Kidney (tissue), 14 donors: ENCODE measurements around the gene AGR2. TPM values are rescaled to one million over a fixed set of nuclear protein-coding genes. Genes with fewer than 3 reads are reported as not detected.

Source experiments
- DNase-seq, 5 donors: peaks; one replicate each; pipeline ENCODE4 v3.0.0-alpha.2; 2013 to 2020
- FAIRE-seq: peaks from 2 replicates; lab custom pipeline; 2012; peaks lifted over from hg19 to GRCh38; lab: Jason Lieb, UNC
- H3K27ac ChIP-seq, 2 donors: one replicate each; pipeline ENCODE4 v1.7.0; 2013; ENCODE audit warnings: low read depth in 2 of 2, low read length in 2 of 2, inconsistent platforms in 1 of 2
- H3K27me3 ChIP-seq: one replicate; pipeline ENCODE4 v1.7.1; 2013; ENCODE audit warnings: low read length, inconsistent platforms; ENCODE audit not compliant: control insufficient read depth, insufficient read depth
- H3K36me3 ChIP-seq, 3 donors: one replicate each; pipeline versions ENCODE4 v1.7.0 to v1.7.1; 2013; ENCODE audit warnings: low read length in 3 of 3, control low read depth in 1 of 3, inconsistent platforms in 1 of 3; ENCODE audit not compliant: insufficient read depth in 3 of 3, control insufficient read depth in 2 of 3
- H3K4me1 ChIP-seq, 3 donors: one replicate each; pipeline versions ENCODE4 v1.7.0 to v1.7.1; 2013; ENCODE audit warnings: low read length in 3 of 3, inconsistent platforms in 1 of 3, low read depth in 1 of 3; ENCODE audit not compliant: control insufficient read depth in 2 of 3, insufficient read depth in 2 of 3
- H3K4me3 ChIP-seq, 3 donors: one replicate each; pipeline versions ENCODE4 v1.7.0 to v1.8.1; 2013; ENCODE audit warnings: low read length in 3 of 3, control low read depth in 1 of 3, inconsistent platforms in 1 of 3
- H3K9ac ChIP-seq, 3 donors: one replicate each; pipeline versions ENCODE4 v1.7.0 to v1.7.1; 2013; ENCODE audit warnings: low read length in 3 of 3, control low read depth in 1 of 3, inconsistent platforms in 1 of 3
- H3K9me3 ChIP-seq, 3 donors: one replicate each; pipeline versions ENCODE4 v1.7.0 to v1.7.1; 2013; ENCODE audit warnings: low read length in 3 of 3, control low read depth in 1 of 3, inconsistent platforms in 1 of 3; ENCODE audit not compliant: control insufficient read depth in 2 of 3, insufficient read depth in 1 of 3
- intact Hi-C: fragments of 100-400 bp; cut with DNase I; formaldehyde crosslinking; loops from one replicate; pipeline ENCODE4 v1.11.1; 2022
- polyA plus RNA-seq: library from polyadenylated mRNA; stranded (reverse); fragments of 350-450 nt; fragmentation: Illumina TruSeq; extraction: RNeasy Lipid Tissue Mini Kit (QIAGEN cat#74804); gene quantifications from one replicate; pipeline ENCODE4 v1.2.3, GENCODE V29; 2014; ENCODE audit warnings: low read depth, low replicate concordance; ENCODE audit not compliant: insufficient read depth
- total RNA-seq: library from RNA; stranded (reverse); fragmentation: NEBNext Ultra II Directional; extraction: Animal tissue kit (Norgen Biotek cat#: 25700); gene quantifications from one replicate; pipeline ENCODE4 v1.2.1, GENCODE V29; 2021
- TF ChIP-seq, protein P1 (sequence below): IDR thresholded peaks from 3 replicates; pipeline ENCODE4 v1.5.1; 2012; ENCODE audit warnings: mild to moderate bottlenecking, moderate library complexity, borderline replicate concordance; ENCODE audit not compliant: insufficient read depth; ENCODE audit errors: extremely low read depth
- donor health status: control.
- donor health status: control.
- donor health status: control.
- donor health status: control.
- donor health status: control.
- donor health status: DM: yes; HTN: yes; CAD: no.
- donor health status: Normal renal cell carcinoma (clear cell type).

Gene AGR2
- total and polyA plus RNA-seq, 2 donors from 2014 or later = 15.1 to 164 TPM

DNA sequence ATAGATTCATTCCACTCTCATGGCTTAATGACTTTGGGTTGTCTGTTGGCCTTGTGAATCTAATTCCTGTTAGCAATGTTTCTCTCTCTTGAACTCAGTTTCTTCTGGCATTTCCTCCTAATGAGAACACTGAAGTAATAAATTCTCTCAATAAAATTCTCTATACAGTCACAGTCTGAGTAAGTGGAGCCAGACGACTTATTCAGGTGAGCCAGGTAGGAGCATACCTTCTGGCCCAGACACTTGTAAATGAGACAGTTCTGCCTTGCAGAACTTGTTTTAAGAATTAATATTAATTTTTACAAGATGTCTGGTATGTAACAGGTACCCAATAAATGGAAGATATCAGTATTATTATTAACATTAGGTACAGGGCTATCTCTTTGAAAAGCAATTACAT is 28.6 kb upstream of the AGR2 start:
- Histone ChIP-seq H3K4me1 (no peaks in the 10 kb centered on the region), H3K27me3 (no peaks in the 10 kb centered on the region), H3K4me3 (no peak overlapping the region), H3K36me3 (no peaks in the 10 kb centered on the region), H3K9me3 (no peaks in the 10 kb centered on the region), H3K9ac (no peak overlapping the region), H3K27ac (no peak overlapping the region)
- TF ChIP-seq, protein P1, sequence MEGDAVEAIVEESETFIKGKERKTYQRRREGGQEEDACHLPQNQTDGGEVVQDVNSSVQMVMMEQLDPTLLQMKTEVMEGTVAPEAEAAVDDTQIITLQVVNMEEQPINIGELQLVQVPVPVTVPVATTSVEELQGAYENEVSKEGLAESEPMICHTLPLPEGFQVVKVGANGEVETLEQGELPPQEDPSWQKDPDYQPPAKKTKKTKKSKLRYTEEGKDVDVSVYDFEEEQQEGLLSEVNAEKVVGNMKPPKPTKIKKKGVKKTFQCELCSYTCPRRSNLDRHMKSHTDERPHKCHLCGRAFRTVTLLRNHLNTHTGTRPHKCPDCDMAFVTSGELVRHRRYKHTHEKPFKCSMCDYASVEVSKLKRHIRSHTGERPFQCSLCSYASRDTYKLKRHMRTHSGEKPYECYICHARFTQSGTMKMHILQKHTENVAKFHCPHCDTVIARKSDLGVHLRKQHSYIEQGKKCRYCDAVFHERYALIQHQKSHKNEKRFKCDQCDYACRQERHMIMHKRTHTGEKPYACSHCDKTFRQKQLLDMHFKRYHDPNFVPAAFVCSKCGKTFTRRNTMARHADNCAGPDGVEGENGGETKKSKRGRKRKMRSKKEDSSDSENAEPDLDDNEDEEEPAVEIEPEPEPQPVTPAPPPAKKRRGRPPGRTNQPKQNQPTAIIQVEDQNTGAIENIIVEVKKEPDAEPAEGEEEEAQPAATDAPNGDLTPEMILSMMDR = no peak
- FAIRE-seq = no peak
- no peak for DNase-seq
- intact Hi-C loops = no loop called here

DNA sequence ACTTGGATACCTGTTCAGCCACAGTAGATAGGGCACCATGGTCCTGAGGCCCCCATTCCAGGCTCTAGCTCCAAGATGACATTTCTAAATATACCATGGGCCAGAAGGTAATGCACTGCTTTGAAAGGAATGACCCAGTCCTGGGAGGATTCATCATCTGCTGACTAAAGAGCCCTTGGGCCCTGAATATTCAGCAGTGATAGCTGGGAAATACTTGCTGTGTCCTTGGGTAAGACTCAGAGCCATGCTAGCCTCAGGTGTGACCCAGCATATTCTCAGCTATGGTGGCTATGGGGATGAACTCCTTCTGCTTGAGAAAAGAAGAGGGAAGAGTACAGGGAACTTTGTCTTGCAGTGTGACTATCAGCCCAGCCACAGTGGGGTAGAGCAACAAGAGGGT is 21.3 kb upstream of the AGR2 start:
- intact Hi-C loops = no loop called here
- no peak overlapping the region for H3K27ac ChIP-seq
- no peaks in the 10 kb centered on the region for H3K27me3 ChIP-seq
- DNase-seq (no peak), FAIRE-seq (no peak)
- H3K36me3 ChIP-seq = no peaks in the 10 kb centered on the region
- H3K9me3 ChIP-seq = no peaks in the 10 kb centered on the region
- TF ChIP-seq, protein P1 = no peak
- no peak overlapping the region for H3K4me3 ChIP-seq
- H3K9ac ChIP-seq = no peak overlapping the region
- no peaks in the 10 kb centered on the region for H3K4me1 ChIP-seq

DNA sequence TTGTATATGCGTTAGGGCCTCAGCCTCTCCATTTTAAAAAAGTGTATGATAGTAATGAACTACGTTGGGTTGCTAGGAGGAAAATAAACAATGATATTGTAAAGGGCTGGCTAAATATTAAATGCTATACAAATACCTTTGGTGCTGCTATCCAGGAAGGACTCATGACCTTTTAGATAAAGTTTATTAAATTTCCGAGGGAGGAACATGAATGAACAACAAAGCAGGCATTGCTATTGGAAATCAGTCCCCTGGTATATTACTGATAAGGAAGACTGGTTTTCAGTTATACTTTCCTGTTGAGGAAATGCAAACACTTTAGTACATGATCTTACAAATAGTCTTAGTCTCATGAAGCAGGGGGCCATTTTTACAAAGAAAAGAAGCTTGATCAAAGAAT is 17.2 kb upstream of the AGR2 start:
- H3K4me1 ChIP-seq = no peaks in the 10 kb centered on the region
- no peak overlapping the region for H3K27ac ChIP-seq
- no peak overlapping the region for H3K9ac ChIP-seq
- TF ChIP-seq, protein P1 = no peak
- no peak for DNase-seq
- no peaks in the 10 kb centered on the region for H3K9me3 ChIP-seq
- no peaks in the 10 kb centered on the region for H3K27me3 ChIP-seq
- FAIRE-seq = no peak
- no peak overlapping the region for H3K4me3 ChIP-seq
- no peaks in the 10 kb centered on the region for H3K36me3 ChIP-seq
- intact Hi-C loops = no loop called here

DNA sequence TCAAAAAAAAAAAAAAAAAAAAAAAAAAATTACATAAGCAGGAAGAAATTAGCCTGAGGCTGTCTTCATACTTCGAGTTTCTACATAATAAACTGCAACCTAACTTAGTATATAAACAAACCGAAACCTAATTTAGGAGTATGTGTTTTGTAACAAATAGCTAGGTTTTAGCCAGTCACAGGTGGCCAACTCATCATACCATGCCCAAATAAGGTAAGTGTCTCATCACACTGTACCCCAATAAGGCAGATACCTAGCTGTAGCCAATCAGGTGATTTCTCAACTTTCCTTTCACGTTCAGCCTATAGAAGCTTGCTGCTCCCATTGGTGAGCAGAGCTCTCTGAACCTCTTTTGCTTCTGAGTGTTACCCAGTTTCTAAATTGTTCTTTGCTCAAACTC is 13.9 kb upstream of the AGR2 start:
- no peaks in the 10 kb centered on the region for H3K9me3 ChIP-seq
- no peak overlapping the region for H3K9ac ChIP-seq
- TF ChIP-seq, protein P1 = no peak
- H3K27ac ChIP-seq = no peak overlapping the region
- no peaks in the 10 kb centered on the region for H3K27me3 ChIP-seq
- H3K36me3 ChIP-seq = no peaks in the 10 kb centered on the region
- no peaks in the 10 kb centered on the region for H3K4me1 ChIP-seq
- H3K4me3 ChIP-seq = no peak overlapping the region
- FAIRE-seq (no peak), DNase-seq (no peak)
- intact Hi-C loops = no loop called here
